ENCODE results near the gene EIF4G3. TPM values are rescaled to one million over a fixed set of nuclear protein-coding genes. Genes with fewer than 3 reads are reported as not detected.

Gene EIF4G3
- total and polyA plus RNA-seq, 10 of the 15 experiments (the other 5 are each of a cell fraction or from before 2014, with no cell fraction given) = 7.4 to 45.1 (median 29.1) TPM

- intact Hi-C loops (cut with micrococcal nuclease; ENCODE audit: unreplicated experiment) = no loop called here
- Histone ChIP-seq H3K27me3 (replicated peaks in 1 of 2; ENCODE audit: control insufficient read depth in 2 of 2, insufficient read depth in 2 of 2, low read length in 1 of 2) (no peaks in the 10 kb centered on the region), H4K20me1 (ENCODE audit: control insufficient read depth, insufficient read depth) (no peaks in the 10 kb centered on the region), H3K4me3 (no peak overlapping the region), H3K9ac (ENCODE audit: control insufficient read depth, insufficient read depth, low read length) (no peak overlapping the region), H3K9me3 (replicated peaks; ENCODE audit: control insufficient read depth, insufficient read depth, low read length) (no peaks in the 10 kb centered on the region), H3K27ac (ENCODE audit: control insufficient read depth, insufficient read depth) (no peak overlapping the region), H3K79me2 (ENCODE audit: control insufficient read depth, insufficient read depth, low read length) (no peaks in the 10 kb centered on the region), H3K4me1 (ENCODE audit: control insufficient read depth, insufficient read depth, low read length) (peaks cover 15% of the 10 kb centered on the region), H3K4me2 (ENCODE audit: control insufficient read depth, insufficient read depth) (no peak overlapping the region), H3K36me3 (ENCODE audit: control insufficient read depth in 2 of 2, insufficient read depth in 2 of 2, low read length in 1 of 2) (peaks cover 0 to 3% of the 10 kb centered on the region in 2 experiments; a peak in 1 of 4 replicates), H2AFZ (ENCODE audit: control insufficient read depth, low read depth, low read length) (no peak overlapping the region)
- no peak for DNase-seq (ENCODE audit: low read depth, low spot score)
- no peak for FAIRE-seq
- ChIA-PET CTCF (no interaction called here), RAD21 (ENCODE audit: unreplicated experiment) (no interaction called here), POLR2A (no interaction called here), SMC1A (ENCODE audit: uncharacterized antibody, unreplicated experiment) (no interaction called here)
- no peak for ATAC-seq
- BruUV-seq (replicated peaks) = no TSS peak
- in situ Hi-C loops (cut with MboI) = no loop called here
- TF ChIP-seq BCL3 (IDR thresholded peaks at IDR 0.05; ENCODE audit: borderline replicate concordance, insufficient read depth, low read depth, low read length, poor library complexity, severe bottlenecking) = no peak
- no peak for TF ChIP-seq BCL11A (IDR thresholded peaks at IDR 0.05; ENCODE audit: low read depth, low read length)
- TF ChIP-seq KAT2A (conservative IDR thresholded peaks at IDR 0.05; ENCODE audit: control insufficient read depth, low read depth, low read length) = no peak
- no peak for TF ChIP-seq USF1 (IDR thresholded peaks at IDR 0.05; ENCODE audit: borderline replicate concordance, extremely low read length, insufficient read depth, low read depth, low read length)
- TF ChIP-seq EZH2 (IDR thresholded peaks at IDR 0.05; ENCODE audit: borderline replicate concordance, control insufficient read depth, low read depth, low read length) = no peak
- TF ChIP-seq HDAC2 (IDR thresholded peaks at IDR 0.05) = no peak
- TF ChIP-seq ZBTB4 (CRISPR knock-in tag; IDR thresholded peaks at IDR 0.05) = no peak
- TF ChIP-seq SMAD5 (IDR thresholded peaks at IDR 0.05; ENCODE audit: low read depth) = no peak
- no peak for TF ChIP-seq TARDBP (IDR thresholded peaks at IDR 0.05; ENCODE audit: borderline replicate concordance)
- TF ChIP-seq FOXK2 (IDR thresholded peaks at IDR 0.05) = no peak
- no peak for TF ChIP-seq ZNF24 (IDR thresholded peaks at IDR 0.05)
- TF ChIP-seq REST (IDR thresholded peaks at IDR 0.05; ENCODE audit: low read depth, low read length) = no peak
Observed at GRCh38 chr1:20930427-20930826, 246.3 kb downstream of the EIF4G3 start.

All from GM12878 (cell line).